ENCODE results near the gene RAB36. TPM values are rescaled to one million over a fixed set of nuclear protein-coding genes. Genes with fewer than 3 reads are reported as not detected.

Gene RAB36
- total and polyA plus RNA-seq, 4 donors = 5.4 to 15.1 (median 13.3) TPM

DNA sequence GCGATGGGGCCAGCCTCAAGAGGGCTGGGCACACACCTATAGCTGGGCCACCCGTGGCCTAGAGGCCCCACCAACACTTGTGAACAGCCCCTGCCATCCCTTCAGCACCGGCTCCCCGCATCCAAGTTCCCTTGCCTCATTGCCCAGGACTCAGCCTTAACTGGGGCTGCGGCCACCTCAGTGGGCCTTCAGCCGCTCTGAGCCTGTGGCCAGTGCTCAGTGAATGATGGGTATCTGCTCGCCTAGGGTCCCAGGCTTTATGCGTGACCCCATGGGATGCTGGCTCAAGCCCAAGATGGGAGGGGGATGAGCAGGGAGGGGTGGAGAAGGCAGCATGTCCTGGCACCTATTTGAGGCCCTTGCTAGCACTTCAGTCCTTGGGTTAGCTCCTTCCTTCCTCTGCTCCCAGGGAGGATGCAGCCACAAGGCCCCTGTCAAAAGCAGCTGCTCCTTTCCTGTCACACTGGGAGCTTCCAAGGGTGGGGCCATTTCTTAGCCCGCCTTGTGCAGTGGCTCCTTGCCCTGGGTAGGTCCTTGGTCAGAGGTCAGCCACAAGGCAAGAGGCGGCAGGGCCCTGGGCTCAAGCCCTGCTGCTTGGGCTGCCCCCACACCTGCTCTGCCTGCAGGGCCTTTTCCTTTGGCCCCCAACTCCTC is 43.1 kb upstream of the RAB36 start:
- H3K27me3 ChIP-seq (ENCODE audit: control insufficient read depth, insufficient read depth, low read length) = no peaks in the 10 kb centered on the region
- H3K9me3 ChIP-seq (ENCODE audit: control insufficient read depth, insufficient read depth, low read length) = no peaks in the 10 kb centered on the region
- peaks cover 78% of the 10 kb centered on the region for H3K4me1 ChIP-seq (ENCODE audit: control insufficient read depth, insufficient read depth, low read length)
- 90% methylated on average over 9 of the region's 10 CpGs for WGBS (ENCODE audit: insufficient coverage)
- H3K36me3 ChIP-seq (ENCODE audit: control insufficient read depth, insufficient read depth, low read length) = peaks cover 93% of the 10 kb centered on the region
- DNase-seq (ENCODE audit: low read depth in 4 of 6, low spot score in 6 of 6) = no peak
- H3K4me3 ChIP-seq (ENCODE audit: low read depth, low read length) = no peak overlapping the region
- H3K27ac ChIP-seq (ENCODE audit: low read depth, low read length) = no peak overlapping the region

DNA sequence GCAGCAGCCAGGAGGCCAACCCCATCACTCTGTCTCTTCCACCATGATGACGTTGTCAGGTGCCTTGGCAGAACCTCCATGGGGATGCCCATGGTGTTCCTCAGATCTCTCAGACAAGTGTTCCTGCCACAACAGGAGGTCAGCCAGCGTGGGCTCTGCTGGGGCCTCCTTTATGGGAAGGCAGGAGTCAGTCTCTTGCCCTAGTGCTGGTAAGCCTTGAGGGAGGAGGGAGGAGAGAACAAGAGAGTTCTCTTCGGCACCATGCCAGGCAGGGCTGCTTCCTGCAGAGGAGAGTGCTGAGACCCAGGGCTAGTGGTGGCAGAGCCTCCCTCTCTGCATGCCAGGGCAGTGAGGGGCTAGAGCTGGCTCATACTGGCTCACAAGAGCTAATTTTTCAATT is 42.5 kb upstream of the RAB36 start:
- WGBS (ENCODE audit: insufficient coverage) = 48% methylated on average over 3 of the region's 3 CpGs
- H3K27ac ChIP-seq (ENCODE audit: low read depth, low read length) = no peak overlapping the region
- H3K4me3 ChIP-seq (ENCODE audit: low read depth, low read length) = no peak overlapping the region
- no peaks in the 10 kb centered on the region for H3K27me3 ChIP-seq (ENCODE audit: control insufficient read depth, insufficient read depth, low read length)
- H3K4me1 ChIP-seq (ENCODE audit: control insufficient read depth, insufficient read depth, low read length) = peaks cover 78% of the 10 kb centered on the region
- peaks cover 93% of the 10 kb centered on the region for H3K36me3 ChIP-seq (ENCODE audit: control insufficient read depth, insufficient read depth, low read length)
- H3K9me3 ChIP-seq (ENCODE audit: control insufficient read depth, insufficient read depth, low read length) = no peaks in the 10 kb centered on the region
- peak in 2 of 6 donors; percentile 45 to 61 for DNase-seq (ENCODE audit: low read depth in 4 of 6, low spot score in 6 of 6)

DNA sequence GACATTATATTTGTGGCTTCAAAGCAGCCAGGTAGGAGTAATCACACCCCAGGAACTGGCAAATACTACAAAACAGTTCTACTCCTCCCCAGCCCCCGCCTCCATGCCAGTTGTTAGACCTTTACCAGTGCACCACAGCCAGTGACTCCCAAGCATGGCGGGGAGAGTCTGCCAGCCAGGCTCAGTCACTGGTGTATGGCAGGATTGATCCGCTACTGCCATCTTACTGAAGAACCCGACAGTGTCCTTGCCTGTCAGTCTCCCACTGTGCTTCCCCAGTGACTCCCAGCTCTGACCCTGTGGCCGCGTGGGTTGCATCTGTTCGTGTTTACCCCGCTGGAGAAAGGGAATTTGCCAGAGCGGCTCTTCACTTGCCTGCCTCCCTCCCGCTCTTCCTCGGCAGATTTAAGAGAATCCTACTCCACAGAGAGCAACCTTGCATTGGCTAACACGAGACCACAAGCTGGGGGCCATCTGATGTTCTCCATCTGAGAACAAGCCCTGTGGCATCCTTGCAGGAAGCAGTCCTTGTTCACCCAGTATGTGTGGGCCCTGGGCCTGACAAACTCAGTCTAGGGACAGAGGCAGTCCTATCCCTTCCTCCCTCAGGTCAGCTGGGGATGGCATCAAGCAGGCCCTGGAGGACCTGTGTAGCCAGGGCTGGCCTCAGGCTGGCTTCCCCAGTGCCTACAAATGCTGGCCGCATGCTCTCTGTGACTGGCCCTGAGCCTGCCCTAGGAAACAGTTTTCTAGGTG is 41.9 kb upstream of the RAB36 start:
- no peaks in the 10 kb centered on the region for H3K9me3 ChIP-seq (ENCODE audit: control insufficient read depth, insufficient read depth, low read length)
- no peak for DNase-seq (ENCODE audit: low read depth in 4 of 6, low spot score in 6 of 6)
- no peaks in the 10 kb centered on the region for H3K27me3 ChIP-seq (ENCODE audit: control insufficient read depth, insufficient read depth, low read length)
- H3K4me3 ChIP-seq (ENCODE audit: low read depth, low read length) = no peak overlapping the region
- H3K27ac ChIP-seq (ENCODE audit: low read depth, low read length) = no peak overlapping the region
- peaks cover 93% of the 10 kb centered on the region for H3K36me3 ChIP-seq (ENCODE audit: control insufficient read depth, insufficient read depth, low read length)
- peaks cover 76% of the 10 kb centered on the region for H3K4me1 ChIP-seq (ENCODE audit: control insufficient read depth, insufficient read depth, low read length)
- 48% methylated on average over 10 of the region's 13 CpGs for WGBS (ENCODE audit: insufficient coverage)

DNA sequence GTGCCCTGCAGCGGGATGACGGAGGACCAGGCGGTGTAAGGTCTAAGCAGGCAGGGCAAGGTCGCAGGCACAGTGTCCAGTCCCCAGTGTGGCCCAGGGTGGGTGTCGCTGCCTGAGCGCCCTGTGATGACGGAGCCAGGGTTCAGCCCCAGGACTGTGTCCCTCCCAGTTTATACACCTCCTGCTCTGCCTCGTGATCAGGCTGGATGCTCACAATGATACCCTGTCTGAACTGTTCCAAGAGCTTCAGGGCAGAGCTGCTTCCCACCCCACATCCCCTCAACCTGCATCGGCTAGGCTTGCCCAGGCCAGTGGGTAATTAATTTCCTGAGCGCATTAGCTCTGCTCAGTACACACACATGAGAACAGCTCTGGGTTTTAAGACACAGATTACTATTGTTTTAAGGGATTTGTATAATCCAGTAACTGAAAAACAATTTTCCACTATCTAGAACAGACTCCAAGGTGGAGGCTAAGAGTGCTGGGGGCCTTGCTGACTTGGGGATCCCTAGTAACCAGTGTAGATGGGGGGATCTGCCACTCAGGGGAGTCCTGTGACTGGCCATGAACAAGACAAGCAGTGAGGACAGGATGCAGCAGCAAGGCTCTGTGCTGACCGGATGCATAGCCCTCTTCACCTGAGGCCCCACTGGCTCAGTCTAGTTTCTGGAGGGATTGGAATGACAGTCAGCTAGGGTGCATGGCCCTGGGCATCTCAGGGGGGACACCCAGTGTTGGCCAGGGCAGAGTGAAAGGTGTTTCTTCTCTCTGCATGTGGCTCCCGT is 40.9 kb upstream of the RAB36 start:
- WGBS (ENCODE audit: insufficient coverage) = 84% methylated on average over 11 of the region's 12 CpGs
- Histone ChIP-seq H3K36me3 (ENCODE audit: control insufficient read depth, insufficient read depth, low read length) (peaks cover 94% of the 10 kb centered on the region), H3K27ac (ENCODE audit: low read depth, low read length) (no peak overlapping the region), H3K4me3 (ENCODE audit: low read depth, low read length) (no peak overlapping the region), H3K4me1 (ENCODE audit: control insufficient read depth, insufficient read depth, low read length) (peaks cover 71% of the 10 kb centered on the region), H3K27me3 (ENCODE audit: control insufficient read depth, insufficient read depth, low read length) (no peaks in the 10 kb centered on the region), H3K9me3 (ENCODE audit: control insufficient read depth, insufficient read depth, low read length) (no peaks in the 10 kb centered on the region)
- no peak for DNase-seq (ENCODE audit: low read depth in 4 of 6, low spot score in 6 of 6)

DNA sequence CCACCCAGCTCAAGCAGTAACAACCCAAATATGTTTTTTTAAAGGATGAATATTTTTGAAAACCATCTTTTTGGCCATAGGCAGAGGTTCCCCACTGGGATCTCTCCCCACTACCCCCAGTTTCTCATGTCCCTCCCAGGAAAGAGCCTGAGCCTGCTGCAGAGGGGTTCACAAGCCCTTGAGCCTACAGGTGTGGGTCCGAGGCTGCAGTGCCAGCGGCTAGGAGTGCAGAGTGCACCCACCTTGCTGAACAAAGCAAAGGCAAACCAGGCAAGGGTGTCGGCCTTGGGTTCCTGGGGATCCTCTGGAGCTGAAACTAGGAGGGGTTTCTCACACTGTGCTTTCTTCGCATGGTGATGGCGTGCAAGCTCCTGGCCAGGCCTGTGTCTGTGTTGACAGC is 40.0 kb upstream of the RAB36 start:
- no peak overlapping the region for H3K27ac ChIP-seq (ENCODE audit: low read depth, low read length)
- no peak overlapping the region for H3K4me3 ChIP-seq (ENCODE audit: low read depth, low read length)
- peaks cover 71% of the 10 kb centered on the region for H3K4me1 ChIP-seq (ENCODE audit: control insufficient read depth, insufficient read depth, low read length)
- H3K36me3 ChIP-seq (ENCODE audit: control insufficient read depth, insufficient read depth, low read length) = peaks cover 94% of the 10 kb centered on the region
- H3K9me3 ChIP-seq (ENCODE audit: control insufficient read depth, insufficient read depth, low read length) = no peaks in the 10 kb centered on the region
- no peak for DNase-seq (ENCODE audit: low read depth in 4 of 6, low spot score in 6 of 6)
- no peaks in the 10 kb centered on the region for H3K27me3 ChIP-seq (ENCODE audit: control insufficient read depth, insufficient read depth, low read length)
- 100% methylated on average over 3 of the region's 5 CpGs for WGBS (ENCODE audit: insufficient coverage)

- no peak for DNase-seq (ENCODE audit: low read depth in 4 of 6, low spot score in 6 of 6)
- Histone ChIP-seq H3K4me3 (ENCODE audit: low read depth, low read length) (no peak overlapping the region), H3K9me3 (ENCODE audit: control insufficient read depth, insufficient read depth, low read length) (no peaks in the 10 kb centered on the region), H3K4me1 (ENCODE audit: control insufficient read depth, insufficient read depth, low read length) (peaks cover 72% of the 10 kb centered on the region), H3K27me3 (ENCODE audit: control insufficient read depth, insufficient read depth, low read length) (no peaks in the 10 kb centered on the region), H3K36me3 (ENCODE audit: control insufficient read depth, insufficient read depth, low read length) (peaks cover 96% of the 10 kb centered on the region), H3K27ac (ENCODE audit: low read depth, low read length) (no peak overlapping the region)
- WGBS (ENCODE audit: insufficient coverage) = 94% methylated on average over 3 of the region's 5 CpGs
Measured at GRCh38 chr22:23105919-23106318, 39.4 kb upstream of the RAB36 start.

DNA sequence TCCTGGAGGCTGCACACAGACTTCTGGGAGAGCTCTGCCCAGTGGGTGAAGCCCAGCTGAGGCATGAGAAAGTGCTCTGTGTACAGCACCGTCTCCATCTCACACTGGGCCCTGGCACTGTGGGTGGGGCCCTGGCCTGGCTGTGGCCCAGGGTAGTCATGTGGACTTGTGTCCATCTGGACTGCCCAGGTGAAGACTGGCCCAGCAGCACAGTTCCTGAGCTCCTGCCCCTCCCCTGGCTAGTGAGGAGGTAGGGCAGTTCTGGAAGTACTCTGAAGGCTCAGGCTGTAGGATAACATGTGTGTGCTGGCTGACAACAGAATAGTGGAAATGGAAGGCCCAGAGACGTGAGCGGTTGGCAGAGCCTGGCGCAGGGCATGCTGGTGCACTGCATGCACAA is 38.9 kb upstream of the RAB36 start:
- H3K27me3 ChIP-seq (ENCODE audit: control insufficient read depth, insufficient read depth, low read length) = no peaks in the 10 kb centered on the region
- no peak overlapping the region for H3K27ac ChIP-seq (ENCODE audit: low read depth, low read length)
- H3K4me3 ChIP-seq (ENCODE audit: low read depth, low read length) = no peak overlapping the region
- no peak for DNase-seq (ENCODE audit: low read depth in 4 of 6, low spot score in 6 of 6)
- peaks cover 96% of the 10 kb centered on the region for H3K36me3 ChIP-seq (ENCODE audit: control insufficient read depth, insufficient read depth, low read length)
- no peaks in the 10 kb centered on the region for H3K9me3 ChIP-seq (ENCODE audit: control insufficient read depth, insufficient read depth, low read length)
- peaks cover 77% of the 10 kb centered on the region for H3K4me1 ChIP-seq (ENCODE audit: control insufficient read depth, insufficient read depth, low read length)
- WGBS (ENCODE audit: insufficient coverage) = 75% methylated on average over 2 of the region's 4 CpGs

- no peak overlapping the region for H3K27ac ChIP-seq (ENCODE audit: low read depth, low read length)
- no peaks in the 10 kb centered on the region for H3K27me3 ChIP-seq (ENCODE audit: control insufficient read depth, insufficient read depth, low read length)
- no peaks in the 10 kb centered on the region for H3K9me3 ChIP-seq (ENCODE audit: control insufficient read depth, insufficient read depth, low read length)
- peaks cover 96% of the 10 kb centered on the region for H3K36me3 ChIP-seq (ENCODE audit: control insufficient read depth, insufficient read depth, low read length)
- WGBS (ENCODE audit: insufficient coverage) = 60% methylated on average over 7 of the region's 8 CpGs
- peak in 1 of 6 donors; percentile 27 for DNase-seq (ENCODE audit: low read depth in 4 of 6, low spot score in 6 of 6)
- H3K4me3 ChIP-seq (ENCODE audit: low read depth, low read length) = no peak overlapping the region
- H3K4me1 ChIP-seq (ENCODE audit: control insufficient read depth, insufficient read depth, low read length) = peaks cover 77% of the 10 kb centered on the region
Measured at GRCh38 chr22:23106906-23107367, 38.3 kb upstream of the RAB36 start.

- no peak overlapping the region for H3K4me3 ChIP-seq (ENCODE audit: low read depth, low read length)
- H3K27me3 ChIP-seq (ENCODE audit: control insufficient read depth, insufficient read depth, low read length) = no peaks in the 10 kb centered on the region
- H3K9me3 ChIP-seq (ENCODE audit: control insufficient read depth, insufficient read depth, low read length) = no peaks in the 10 kb centered on the region
- no peak for DNase-seq (ENCODE audit: low read depth in 4 of 6, low spot score in 6 of 6)
- WGBS (ENCODE audit: insufficient coverage) = 79% methylated on average over 15 of the region's 17 CpGs
- H3K27ac ChIP-seq (ENCODE audit: low read depth, low read length) = no peak overlapping the region
- H3K4me1 ChIP-seq (ENCODE audit: control insufficient read depth, insufficient read depth, low read length) = peaks cover 77% of the 10 kb centered on the region
- H3K36me3 ChIP-seq (ENCODE audit: control insufficient read depth, insufficient read depth, low read length) = peaks cover 98% of the 10 kb centered on the region
Measured at GRCh38 chr22:23107487-23108248, 37.6 kb upstream of the RAB36 start.
